Anterior cingulate cortex (tissue), 58 donors: ENCODE measurements around the gene ATP11B.

Source experiments
- DNase-seq, 58 donors: peaks; one replicate each; lab custom pipeline; 2025; lab: John Stamatoyannopoulos, UW

The ATP11B gene

DNA sequence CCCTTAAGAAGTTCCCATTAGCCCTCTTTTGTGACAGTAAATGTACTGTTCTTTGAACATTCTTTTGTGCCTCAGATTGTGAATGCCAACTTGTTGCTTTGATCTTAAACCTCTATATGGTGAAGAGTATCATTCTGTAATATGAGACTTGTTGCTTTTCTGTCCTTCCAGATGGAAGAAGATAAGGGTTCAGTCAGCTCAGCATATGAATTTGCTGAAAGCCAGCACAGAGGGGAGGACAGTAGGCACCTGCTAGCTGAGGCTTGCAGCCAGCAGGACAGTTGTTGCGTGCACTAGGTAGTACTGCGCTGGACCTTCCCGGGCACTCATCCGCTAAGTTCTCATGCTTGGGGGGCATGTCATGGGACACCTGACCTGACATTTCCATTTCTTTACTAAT is 112.3 kb downstream of the ATP11B start:
- no peak for DNase-seq

DNA sequence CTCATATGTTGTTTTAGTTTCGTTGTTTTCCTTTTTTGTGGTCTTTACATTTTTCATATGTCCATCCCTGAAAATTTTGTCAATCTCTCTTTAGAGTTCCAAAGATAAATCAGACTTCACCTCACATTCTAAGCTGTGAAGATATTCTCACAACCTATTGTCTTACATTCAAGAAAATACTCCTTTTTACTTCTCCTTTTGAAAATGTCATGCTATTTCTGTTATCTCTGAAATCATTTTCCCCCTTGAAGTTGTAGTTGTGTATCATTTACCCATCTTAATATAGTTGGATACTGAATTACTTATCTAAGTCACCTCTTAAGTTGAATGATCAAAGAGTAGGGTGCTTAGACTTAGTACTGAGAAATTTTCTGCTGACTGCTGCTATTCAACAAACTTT is 112.7 kb downstream of the ATP11B start:
- DNase-seq: no peak

DNA sequence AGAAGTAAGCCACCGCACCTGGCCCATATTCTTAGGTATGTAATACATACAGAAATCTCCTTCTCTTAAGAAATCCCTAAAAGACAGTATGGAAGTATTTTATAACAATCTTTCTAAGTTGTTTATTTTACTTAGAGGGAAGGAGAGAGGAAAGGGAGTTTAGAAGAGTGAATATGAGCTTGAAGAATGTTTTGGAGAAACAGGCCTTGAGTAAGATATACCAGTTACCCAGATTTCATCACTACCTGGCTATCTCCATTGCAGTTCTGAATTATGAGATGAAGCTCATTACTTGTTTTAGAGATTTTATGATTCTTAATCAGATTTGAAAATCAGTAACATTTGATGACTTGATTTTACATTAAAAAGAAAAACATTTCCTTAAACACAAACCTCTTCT is 115.2 kb downstream of the ATP11B start:
- no peak for DNase-seq

DNA sequence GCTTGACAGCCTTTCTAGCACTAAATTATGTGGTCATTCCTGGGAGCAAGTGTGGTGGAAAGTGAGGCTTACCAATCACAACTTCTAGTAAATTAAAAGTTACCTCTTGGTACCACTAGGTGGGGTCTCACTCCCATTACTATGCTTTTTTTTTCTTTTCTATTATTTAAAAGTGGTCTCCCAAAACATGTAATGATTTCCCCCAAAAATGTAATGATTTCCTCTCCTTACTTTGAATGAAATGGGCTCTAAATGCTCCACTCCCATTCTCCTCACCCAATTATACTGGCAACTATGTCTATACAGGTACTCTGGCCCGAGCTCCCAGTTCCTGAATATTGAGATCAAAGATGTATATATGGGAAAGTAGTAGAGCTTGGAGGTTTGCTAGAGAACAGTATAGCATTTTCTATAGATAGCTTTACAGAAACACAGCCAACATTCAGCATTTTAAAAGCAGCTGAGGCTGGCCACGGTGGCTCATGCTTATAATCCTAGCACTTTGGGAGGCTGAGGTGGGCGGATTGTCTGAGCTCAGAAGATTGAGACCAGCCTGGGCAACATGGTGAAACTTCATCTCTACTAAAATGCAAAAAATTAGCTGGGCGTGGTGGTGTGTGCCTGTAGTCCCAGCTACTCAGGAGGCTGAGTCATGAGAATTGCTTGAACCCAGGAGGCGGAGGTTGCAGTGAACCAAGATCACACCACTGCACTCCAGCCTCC is 116.2 kb downstream of the ATP11B start:
- peak in 7 of 58 donors; percentile 6 to 22 (median 8) for DNase-seq

DNA sequence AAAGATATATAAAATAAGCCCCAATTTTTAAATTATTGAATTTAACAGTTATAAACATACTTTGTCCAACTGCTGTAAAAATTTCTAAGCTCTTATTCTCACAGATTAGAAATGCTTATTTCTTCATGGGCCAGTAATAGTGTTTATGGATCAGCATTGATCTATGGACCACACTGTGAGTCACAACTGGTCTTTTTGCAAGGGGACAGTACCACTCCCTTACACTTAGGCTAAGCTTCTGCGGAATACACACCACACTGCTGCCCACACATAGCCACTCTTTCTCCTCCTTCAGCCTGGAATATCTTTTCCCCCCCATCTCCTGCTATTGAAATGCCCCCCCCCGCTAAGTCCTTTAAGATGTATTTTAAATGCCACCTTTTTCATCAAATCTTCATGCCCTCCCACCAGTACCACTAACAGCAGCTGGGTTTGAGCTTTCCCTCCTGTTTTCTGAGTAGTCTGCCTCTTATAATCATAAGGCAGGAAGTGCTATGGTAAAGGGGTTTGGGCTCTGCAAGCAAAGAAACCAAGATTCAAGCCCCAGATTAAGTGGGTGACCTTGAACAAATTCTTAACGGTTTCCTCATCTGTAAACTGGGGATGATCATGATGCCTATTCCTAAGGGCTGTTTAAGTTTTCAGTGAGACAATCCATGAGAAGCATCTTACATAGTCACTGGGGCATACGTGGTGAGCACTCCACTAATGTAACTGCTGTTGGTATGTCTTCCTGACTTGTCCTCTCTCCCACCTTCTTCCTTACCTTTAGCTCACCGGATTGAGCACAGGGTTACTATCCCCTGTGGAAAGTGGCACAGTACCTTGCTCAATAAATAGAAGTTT is 117.9 kb downstream of the ATP11B start:
- DNase-seq: no peak

DNA sequence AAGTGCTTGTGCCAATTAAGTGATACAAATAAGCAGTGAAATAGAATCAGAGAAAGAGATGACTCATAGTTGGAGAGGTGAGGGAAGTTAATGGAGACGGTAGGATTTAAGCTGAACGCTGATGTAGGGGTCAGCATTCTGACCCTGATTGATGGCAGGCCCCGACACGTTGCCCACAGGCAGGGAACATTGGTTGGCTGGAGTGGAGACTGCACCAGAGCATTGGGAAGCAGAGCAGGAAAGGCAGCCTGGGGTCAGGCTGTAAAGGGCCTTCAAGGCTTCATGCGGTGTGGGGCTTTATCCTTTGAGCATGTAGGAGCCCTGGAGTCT is 118.4 kb downstream of the ATP11B start:
- no peak for DNase-seq

DNA sequence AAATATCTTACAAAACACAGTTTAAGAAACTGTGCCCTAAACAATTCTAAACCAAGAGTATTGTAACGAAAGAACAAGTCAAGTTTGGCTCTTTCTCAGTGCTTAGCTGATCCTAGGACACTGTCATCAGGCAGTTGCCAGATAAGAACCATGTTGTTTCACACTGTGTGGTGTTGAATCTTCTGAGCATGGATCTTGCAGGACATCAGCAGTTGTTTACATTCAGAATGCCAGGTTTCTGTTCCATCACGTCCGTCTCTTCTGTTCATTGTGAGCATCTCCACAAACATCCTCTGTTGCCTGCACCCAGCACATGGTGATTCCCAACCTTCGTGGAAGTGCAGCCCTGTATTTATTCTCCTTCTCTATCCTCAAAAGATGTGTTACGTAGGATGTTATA is 119.2 kb downstream of the ATP11B start:
- peak in 9 of 58 donors; percentile 8 to 76 (median 32) for DNase-seq

DNA sequence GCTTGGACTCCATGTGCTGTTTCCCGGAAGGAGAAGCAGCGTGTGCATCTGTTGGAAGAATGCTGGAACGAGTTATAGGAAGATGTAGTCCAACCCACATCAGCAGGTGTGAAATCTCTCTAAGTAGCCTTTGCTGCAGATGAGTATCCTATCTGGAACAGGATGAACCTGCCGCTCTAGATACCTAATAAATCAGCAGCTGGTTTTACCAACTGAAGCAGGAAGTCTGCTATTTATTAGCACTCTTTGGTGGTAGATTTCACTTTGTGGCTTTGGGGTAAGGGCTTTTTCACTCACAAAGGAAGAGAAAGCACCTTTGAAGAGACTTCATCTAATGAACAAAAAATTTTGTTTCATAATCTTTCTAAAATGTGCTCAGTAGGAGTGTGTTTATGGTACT is 120.6 kb downstream of the ATP11B start:
- no peak for DNase-seq

DNA sequence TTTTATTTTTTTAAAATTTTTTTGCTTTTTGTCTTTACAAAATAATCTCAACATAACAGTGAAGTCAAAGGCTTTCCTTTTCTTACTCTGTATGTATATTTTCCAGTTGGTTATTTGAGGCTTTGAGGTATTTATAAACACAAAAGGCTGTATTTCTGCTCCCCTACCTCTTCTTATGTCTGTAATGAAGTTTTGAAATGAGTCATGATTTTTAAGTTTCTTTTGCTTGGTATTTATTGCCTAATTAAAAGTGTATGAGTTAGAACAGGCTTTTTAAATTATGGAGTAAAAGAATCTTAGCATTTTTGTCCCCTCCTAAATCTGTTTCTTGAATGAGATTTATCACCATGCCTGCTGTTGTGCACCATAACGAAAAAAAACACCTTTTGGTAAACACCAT is 121.0 kb downstream of the ATP11B start:
- DNase-seq: no peak

DNA sequence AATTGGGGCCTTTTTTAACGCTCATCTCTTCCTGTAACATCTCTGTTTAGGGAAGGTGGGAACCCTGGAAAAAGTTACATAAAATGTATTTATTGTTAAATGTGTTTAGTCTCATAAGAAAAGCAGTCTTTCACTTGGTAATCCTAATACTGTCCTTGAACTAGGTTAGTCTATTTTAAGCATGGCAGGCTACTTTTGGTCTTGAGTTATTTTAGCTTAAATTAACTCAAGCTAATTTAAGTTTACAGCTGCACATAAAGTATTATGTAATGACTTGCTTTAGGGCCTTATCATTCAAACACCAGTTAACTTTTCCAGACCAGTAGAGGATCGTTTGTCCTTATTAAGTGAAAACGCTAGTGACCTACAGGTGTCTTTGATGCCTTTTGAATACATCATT is 123.8 kb downstream of the ATP11B start:
- no peak for DNase-seq

DNA sequence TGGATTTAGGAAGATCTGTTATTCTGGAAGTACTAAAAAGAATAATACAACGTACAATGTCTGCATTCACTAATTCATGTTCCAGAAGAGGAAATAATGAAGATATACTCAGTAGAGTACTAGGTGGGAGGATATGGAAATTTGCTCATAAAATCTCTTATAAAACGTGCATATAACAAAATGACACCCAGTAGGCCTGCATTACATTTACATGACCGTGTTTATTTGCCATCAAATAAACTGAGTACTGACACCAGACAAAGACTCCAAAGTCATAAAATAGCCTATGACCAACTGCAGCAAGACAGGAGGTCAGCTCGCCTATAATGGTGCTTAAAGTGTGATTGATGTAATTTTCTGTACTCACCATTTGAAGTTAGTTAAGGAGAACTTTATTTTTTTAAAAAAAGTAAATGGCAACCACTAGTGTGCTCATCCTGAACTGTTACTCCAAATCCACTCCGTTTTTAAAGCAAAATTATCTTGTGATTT is 126.6 kb downstream of the ATP11B start:
- DNase-seq: no peak

DNA sequence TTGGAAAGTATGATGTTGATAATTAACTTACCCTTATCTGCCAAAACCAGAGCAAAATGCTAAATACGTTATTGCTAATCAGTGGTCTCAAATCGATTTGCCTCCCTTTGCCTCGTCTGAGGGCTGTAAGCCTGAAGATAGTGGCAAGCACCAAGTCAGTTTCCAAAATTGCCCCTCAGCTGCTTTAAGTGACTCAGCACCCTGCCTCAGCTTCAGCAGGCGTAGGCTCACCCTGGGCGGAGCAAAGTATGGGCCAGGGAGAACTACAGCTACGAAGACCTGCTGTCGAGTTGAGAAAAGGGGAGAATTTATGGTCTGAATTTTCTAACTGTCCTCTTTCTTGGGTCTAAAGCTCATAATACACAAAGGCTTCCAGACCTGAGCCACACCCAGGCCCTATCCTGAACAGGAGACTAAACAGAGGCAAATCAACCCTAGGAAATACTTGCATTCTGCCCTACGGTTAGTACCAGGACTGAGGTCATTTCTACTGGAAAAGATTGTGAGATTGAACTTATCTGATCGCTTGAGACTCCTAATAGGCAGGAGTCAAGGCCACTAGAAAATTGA is 127.3 kb downstream of the ATP11B start:
- no peak for DNase-seq

DNA sequence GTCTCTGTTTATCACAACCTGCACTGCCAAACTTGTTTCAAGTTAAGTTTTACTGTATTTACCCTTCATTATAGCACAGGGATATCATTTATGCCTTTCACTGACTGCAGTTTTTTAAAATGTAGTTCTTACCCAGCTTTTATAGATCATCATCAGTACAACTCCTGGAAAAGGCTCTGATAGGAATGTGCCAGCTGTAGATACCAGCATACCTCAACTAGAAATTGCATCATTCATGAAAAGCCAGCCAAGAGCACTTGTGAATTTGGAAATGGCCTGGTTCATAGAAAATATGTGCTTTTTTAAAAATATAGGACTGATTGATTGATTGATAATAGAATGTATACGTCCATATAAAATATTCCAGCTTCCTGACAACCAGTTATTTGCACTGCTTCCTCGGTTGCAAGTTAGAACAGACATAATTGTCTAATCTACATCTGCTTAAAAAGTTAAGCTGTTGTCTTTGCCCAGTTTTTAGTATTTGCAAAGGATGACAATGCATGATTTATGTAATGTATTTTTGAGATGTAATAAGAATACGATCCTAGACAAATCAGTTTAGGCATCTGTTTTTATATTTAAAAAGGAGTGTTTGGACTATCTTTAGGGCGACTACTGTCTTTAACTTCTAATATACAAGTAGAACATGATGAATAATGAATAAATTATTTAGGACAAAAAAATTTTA is 128.5 kb downstream of the ATP11B start:
- DNase-seq: no peak

DNA sequence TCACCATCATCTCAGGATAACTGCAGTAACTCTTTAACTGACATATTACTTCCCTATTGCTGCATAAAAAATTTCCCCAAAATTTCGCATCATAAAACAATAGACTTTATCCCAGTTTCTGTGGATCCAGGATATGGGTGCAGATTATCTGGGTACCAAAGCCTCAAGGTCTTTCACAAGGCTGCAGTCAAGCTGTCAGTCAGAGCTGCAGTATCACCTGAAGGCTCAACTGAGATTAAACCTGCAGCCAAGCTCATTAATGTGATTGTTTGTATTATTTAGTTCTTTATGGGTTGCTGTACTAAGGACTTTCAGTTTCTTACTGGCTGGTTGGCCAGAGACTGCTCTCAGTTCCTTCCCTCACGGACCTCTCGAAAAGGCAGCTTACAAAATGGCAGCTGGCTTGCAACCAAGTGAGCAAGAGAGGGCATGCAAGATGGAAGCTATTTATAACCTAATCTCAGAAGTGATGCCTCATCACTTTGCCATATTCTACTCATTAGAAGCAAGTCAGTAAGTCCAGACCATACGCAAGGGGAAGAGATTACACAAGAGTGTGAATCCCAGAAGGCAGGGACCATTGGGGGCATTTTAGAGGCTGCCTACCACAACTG is 132.1 kb downstream of the ATP11B start:
- peak in 1 of 58 donors; percentile 9 for DNase-seq

DNA sequence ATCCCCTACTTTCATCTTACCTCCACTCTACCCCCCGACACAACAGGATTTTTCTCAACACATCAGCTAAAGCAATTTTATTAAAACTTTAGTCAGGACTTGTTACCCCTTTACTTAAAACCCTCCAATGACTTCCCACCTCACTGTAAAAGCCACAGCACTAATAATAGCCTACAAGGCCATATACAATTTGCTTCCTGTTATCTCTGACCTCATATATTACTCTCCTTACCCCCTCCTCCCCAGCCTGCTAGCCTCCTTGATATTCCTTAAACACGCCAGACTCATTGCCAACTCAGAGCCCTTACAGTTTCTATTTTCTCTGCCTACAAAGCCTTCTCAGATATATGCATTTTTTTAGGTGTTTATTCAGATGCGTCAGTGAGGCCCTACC is 132.6 kb downstream of the ATP11B start:
- no peak for DNase-seq

DNA sequence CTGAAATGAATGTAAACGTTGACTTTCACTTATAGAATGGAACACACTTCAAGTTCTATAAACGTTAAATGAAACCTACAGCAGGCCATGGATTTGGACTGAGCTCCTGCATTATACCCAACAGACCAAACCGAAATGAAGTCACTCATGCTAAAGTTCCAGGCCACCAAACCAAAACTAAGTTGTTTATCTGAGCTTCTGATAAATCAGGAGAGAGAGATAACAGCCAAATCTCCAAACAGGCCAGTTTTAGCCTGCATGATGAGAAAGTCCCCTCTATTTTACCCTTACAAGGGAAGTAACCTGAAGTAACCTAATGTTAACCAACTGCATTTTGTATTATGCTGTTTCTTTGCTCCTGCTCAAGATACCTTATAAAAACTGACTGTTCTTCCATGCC is 142.5 kb downstream of the ATP11B start:
- no peak for DNase-seq

DNA sequence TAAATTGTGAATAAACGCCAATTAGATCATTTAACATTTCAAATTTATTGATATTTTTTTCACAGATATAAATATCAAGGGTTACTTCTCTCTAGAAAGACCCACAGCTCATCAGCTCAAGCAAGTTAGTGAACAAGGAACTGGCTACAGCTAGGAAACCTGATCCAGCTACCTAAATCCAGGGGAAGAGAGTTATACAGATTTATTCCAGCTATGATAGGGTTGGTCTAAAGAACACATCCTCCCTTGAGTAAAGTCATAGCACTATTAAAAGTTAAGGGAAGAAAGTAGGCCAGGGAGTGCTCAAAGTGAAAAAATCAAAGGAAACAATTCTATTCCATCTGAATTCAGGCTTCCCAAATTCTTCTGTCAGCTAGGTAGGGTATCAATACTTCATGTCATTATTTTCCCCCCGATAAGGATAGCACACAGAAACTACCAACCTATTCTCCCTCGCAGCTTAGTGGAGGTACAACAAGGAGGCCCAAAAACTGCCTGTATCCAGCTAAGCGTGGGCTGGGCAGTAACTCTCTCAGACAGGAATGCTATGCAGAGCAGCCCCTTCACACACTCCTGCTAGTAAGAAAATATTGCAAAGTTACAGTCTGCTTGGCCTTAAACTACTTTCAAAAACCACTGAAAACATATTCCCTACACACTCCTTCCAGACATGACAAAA is 143.1 kb downstream of the ATP11B start:
- DNase-seq: no peak

DNA sequence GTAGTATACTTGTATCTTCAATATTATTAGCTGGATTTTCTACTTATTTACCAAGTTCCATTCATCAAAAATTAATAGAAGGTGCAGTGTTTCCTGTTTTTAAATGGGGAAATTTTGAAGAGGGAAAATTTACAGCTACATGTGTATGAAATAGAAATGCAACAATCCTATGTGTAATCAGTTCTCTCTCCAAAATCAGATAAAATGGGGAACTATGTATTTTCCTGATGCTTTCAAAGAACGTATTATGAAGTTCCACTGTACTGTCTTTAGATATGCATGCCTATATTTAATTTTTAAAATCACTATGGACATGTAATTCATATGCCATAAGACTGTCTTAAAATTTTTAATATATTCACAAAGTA is 143.6 kb downstream of the ATP11B start:
- no peak for DNase-seq

DNA sequence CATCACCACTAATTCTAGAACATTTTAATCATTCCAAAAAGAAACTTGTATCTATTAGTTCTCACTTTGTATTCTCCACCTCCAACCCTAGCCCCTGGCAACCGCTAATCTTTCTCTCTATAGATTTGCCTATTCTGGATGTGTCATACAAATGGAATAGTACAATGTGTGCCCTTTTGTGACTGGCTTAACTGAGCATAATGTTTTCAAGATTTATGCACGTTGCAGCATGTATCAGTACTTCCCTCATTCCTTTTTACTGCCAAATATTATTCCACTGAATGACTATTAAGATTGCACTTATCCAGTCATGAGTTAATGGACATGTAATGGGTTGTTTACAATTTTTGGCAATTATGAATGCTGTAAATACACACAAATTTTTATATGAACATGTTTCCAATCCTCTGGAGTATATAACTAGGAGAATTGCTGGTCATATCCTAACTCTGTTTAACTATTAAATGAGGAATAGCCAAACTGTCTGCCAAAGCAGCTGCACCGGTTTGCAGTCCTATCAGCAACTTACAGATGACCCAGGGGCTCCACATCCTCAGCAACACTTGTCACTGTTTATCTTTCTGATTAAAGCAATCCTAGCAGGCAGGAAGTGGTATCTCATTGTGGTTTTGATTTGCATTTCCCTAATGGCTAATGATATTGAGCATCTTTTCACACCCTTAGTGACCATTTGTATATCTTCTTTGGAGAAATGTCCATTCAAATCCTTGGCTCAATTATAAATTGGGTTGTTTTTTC is 144.2 kb downstream of the ATP11B start:
- no peak for DNase-seq
